Kidney (tissue), 14 donors: ENCODE data around the gene ADARB1. TPM values are rescaled to one million over a fixed set of nuclear protein-coding genes. Genes with fewer than 3 reads are reported as not detected.

Source experiments
- DNase-seq, 5 donors: peaks; one replicate each; pipeline ENCODE4 v3.0.0-alpha.2; 2013 to 2020
- FAIRE-seq: peaks from 2 replicates; lab custom pipeline; 2012; peaks lifted over from hg19 to GRCh38; lab: Jason Lieb, UNC
- H3K27ac ChIP-seq, 2 donors: one replicate each; pipeline ENCODE4 v1.7.0; 2013; ENCODE audit warnings: low read depth in 2 of 2, low read length in 2 of 2, inconsistent platforms in 1 of 2
- H3K27me3 ChIP-seq: one replicate; pipeline ENCODE4 v1.7.1; 2013; ENCODE audit warnings: low read length, inconsistent platforms; ENCODE audit not compliant: control insufficient read depth, insufficient read depth
- H3K36me3 ChIP-seq, 3 donors: one replicate each; pipeline versions ENCODE4 v1.7.0 to v1.7.1; 2013; ENCODE audit warnings: low read length in 3 of 3, control low read depth in 1 of 3, inconsistent platforms in 1 of 3; ENCODE audit not compliant: insufficient read depth in 3 of 3, control insufficient read depth in 2 of 3
- H3K4me1 ChIP-seq, 3 donors: one replicate each; pipeline versions ENCODE4 v1.7.0 to v1.7.1; 2013; ENCODE audit warnings: low read length in 3 of 3, inconsistent platforms in 1 of 3, low read depth in 1 of 3; ENCODE audit not compliant: control insufficient read depth in 2 of 3, insufficient read depth in 2 of 3
- H3K4me3 ChIP-seq, 3 donors: one replicate each; pipeline versions ENCODE4 v1.7.0 to v1.8.1; 2013; ENCODE audit warnings: low read length in 3 of 3, control low read depth in 1 of 3, inconsistent platforms in 1 of 3
- H3K9ac ChIP-seq, 3 donors: one replicate each; pipeline versions ENCODE4 v1.7.0 to v1.7.1; 2013; ENCODE audit warnings: low read length in 3 of 3, control low read depth in 1 of 3, inconsistent platforms in 1 of 3
- H3K9me3 ChIP-seq, 3 donors: one replicate each; pipeline versions ENCODE4 v1.7.0 to v1.7.1; 2013; ENCODE audit warnings: low read length in 3 of 3, control low read depth in 1 of 3, inconsistent platforms in 1 of 3; ENCODE audit not compliant: control insufficient read depth in 2 of 3, insufficient read depth in 1 of 3
- CTCF ChIP-seq: IDR thresholded peaks from 3 replicates; pipeline ENCODE4 v1.5.1; 2012; ENCODE audit warnings: mild to moderate bottlenecking, moderate library complexity, borderline replicate concordance; ENCODE audit not compliant: insufficient read depth; ENCODE audit errors: extremely low read depth
- intact Hi-C: fragments of 100-400 bp; cut with DNase I; formaldehyde crosslinking; loops from one replicate; pipeline ENCODE4 v1.11.1; 2022
- polyA plus RNA-seq: library from polyadenylated mRNA; stranded (reverse); fragments of 350-450 nt; fragmentation: Illumina TruSeq; extraction: RNeasy Lipid Tissue Mini Kit (QIAGEN cat#74804); gene quantifications from one replicate; pipeline ENCODE4 v1.2.3, GENCODE V29; 2014; ENCODE audit warnings: low read depth, low replicate concordance; ENCODE audit not compliant: insufficient read depth
- total RNA-seq: library from RNA; stranded (reverse); fragmentation: NEBNext Ultra II Directional; extraction: Animal tissue kit (Norgen Biotek cat#: 25700); gene quantifications from one replicate; pipeline ENCODE4 v1.2.1, GENCODE V29; 2021
- donor health status: control.
- donor health status: control.
- donor health status: control.
- donor health status: control.
- donor health status: control.
- donor health status: DM: yes; HTN: yes; CAD: no.
- donor health status: Normal renal cell carcinoma (clear cell type).

The ADARB1 gene
- total and polyA plus RNA-seq, 2 donors from 2014 or later = 6.7 to 34.9 TPM

- Histone ChIP-seq H3K9me3 (peaks cover 0 to 1% (median 0%) of the 10 kb centered on the region in 3 donors), H3K4me1 (no peaks in the 10 kb centered on the region), H3K27me3 (no peaks in the 10 kb centered on the region), H3K27ac (no peak overlapping the region), H3K36me3 (peaks cover 18 to 45% (median 25%) of the 10 kb centered on the region in 3 donors), H3K4me3 (no peak overlapping the region), H3K9ac (no peak overlapping the region)
- FAIRE-seq (no peak), DNase-seq (peak in 2 of 5 donors; percentile 15 to 37)
- peak; percentile 25 for TF ChIP-seq CTCF
- intact Hi-C loops = no loop called here
These were observed 196.0 kb downstream of the ADARB1 start for GRCh38 chr21:45270306-45270821.

Other genes with a start within 250 kb of the ADARB1 start
- 378 TPM for gene PTTG1IP, start 200.9 kb upstream of the ADARB1 start, total RNA-seq
- 187 TPM for gene PTTG1IP, start 200.9 kb upstream of the ADARB1 start, polyA plus RNA-seq
- 111 TPM for gene ITGB2, start 153.7 kb upstream of the ADARB1 start, total RNA-seq
- 9.5 TPM for gene ITGB2, start 153.7 kb upstream of the ADARB1 start, polyA plus RNA-seq
- 27.1 TPM for gene SLX9, start 134.6 kb upstream of the ADARB1 start, total RNA-seq
- 35.1 TPM for gene SLX9, start 134.6 kb upstream of the ADARB1 start, polyA plus RNA-seq
- 30.2 TPM for gene POFUT2, start 213.3 kb downstream of the ADARB1 start, total RNA-seq
- gene POFUT2, start 213.3 kb downstream of the ADARB1 start, polyA plus RNA-seq = 18.3 TPM